MM.1S (cell line): ENCODE data around the gene DMRTB1.

Experiments used
- EZH2phosphoT487 ChIP-seq: fragments of 300-600 bp; sonication (generic); IDR thresholded peaks from 2 replicates; pipeline ENCODE4 v1.6.1; 2018; ENCODE audit warnings: antibody characterized with exemption, low read length
- TF ChIP-seq, protein P1 (sequence below): fragments of 300-600 bp; sonication (generic); IDR thresholded peaks from 2 replicates; pipeline ENCODE4 v1.5.1; 2016; ENCODE audit warnings: antibody characterized with exemption, low read length, mixed read lengths

DNA sequence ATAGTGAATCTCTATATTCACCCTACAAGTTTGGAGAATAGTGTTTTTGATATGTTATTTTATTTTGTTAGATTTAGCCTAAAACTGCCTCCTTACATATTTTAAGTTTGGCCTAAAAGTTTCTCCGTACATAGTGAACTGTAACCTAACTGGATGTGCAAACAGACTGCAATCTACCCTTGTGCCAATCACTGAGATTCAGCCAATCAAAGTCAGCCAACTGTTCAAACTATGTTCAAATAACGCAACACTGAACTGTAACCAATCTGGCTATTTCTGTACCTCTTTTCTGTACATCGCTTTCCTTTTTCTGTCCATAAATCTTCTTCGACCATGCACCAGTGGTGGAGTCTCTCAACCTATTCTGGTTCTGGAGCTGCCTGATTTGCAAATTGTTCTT, 11.8 kb upstream of the DMRTB1 start:
- TF ChIP-seq, protein P1, sequence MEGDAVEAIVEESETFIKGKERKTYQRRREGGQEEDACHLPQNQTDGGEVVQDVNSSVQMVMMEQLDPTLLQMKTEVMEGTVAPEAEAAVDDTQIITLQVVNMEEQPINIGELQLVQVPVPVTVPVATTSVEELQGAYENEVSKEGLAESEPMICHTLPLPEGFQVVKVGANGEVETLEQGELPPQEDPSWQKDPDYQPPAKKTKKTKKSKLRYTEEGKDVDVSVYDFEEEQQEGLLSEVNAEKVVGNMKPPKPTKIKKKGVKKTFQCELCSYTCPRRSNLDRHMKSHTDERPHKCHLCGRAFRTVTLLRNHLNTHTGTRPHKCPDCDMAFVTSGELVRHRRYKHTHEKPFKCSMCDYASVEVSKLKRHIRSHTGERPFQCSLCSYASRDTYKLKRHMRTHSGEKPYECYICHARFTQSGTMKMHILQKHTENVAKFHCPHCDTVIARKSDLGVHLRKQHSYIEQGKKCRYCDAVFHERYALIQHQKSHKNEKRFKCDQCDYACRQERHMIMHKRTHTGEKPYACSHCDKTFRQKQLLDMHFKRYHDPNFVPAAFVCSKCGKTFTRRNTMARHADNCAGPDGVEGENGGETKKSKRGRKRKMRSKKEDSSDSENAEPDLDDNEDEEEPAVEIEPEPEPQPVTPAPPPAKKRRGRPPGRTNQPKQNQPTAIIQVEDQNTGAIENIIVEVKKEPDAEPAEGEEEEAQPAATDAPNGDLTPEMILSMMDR, result no peak
- no peak for TF ChIP-seq EZH2phosphoT487
